ENCODE measurements around the gene PKDCC.

- TF ChIP-seq, protein P1, sequence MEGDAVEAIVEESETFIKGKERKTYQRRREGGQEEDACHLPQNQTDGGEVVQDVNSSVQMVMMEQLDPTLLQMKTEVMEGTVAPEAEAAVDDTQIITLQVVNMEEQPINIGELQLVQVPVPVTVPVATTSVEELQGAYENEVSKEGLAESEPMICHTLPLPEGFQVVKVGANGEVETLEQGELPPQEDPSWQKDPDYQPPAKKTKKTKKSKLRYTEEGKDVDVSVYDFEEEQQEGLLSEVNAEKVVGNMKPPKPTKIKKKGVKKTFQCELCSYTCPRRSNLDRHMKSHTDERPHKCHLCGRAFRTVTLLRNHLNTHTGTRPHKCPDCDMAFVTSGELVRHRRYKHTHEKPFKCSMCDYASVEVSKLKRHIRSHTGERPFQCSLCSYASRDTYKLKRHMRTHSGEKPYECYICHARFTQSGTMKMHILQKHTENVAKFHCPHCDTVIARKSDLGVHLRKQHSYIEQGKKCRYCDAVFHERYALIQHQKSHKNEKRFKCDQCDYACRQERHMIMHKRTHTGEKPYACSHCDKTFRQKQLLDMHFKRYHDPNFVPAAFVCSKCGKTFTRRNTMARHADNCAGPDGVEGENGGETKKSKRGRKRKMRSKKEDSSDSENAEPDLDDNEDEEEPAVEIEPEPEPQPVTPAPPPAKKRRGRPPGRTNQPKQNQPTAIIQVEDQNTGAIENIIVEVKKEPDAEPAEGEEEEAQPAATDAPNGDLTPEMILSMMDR (IDR thresholded peaks at IDR 0.05 in 4 of 5, conservative IDR thresholded peaks at IDR 0.05 in 1 of 5), result no peak
- TF ChIP-seq POLR2A (IDR thresholded peaks at IDR 0.05), result no peak
These were observed 2.5 kb upstream of the PKDCC start for GRCh38 chr2:42045352-42045751.
